ENCODE measurements around the gene THSD7B.

Gene THSD7B

DNA sequence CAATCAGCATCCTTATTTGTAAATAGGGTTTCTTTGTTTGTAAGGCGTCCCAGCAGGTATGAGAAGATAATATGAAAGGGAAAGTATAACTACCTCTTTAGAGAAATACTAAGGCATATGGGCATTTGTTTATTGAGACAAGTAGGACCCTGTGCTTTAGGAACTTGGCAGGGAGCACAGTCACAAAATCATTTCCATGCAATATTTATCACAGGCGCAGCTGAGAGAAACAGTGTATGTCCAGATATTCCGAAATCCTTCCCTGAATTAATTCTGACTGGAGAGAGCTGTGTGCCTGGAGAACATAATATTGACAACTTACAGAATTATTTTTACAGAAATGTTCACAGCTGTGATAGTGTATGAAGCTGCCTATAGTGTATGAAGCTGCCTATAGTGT, 416.7 kb downstream of the THSD7B start:
- H3K4me3 ChIP-seq: no peak overlapping the region
- H3K27ac ChIP-seq: no peak overlapping the region
- peaks cover 4% of the 10 kb centered on the region; the same call in 1 of the 2 replicates for H3K9me3 ChIP-seq
- no peaks in the 10 kb centered on the region for H3K36me3 ChIP-seq
- H3K9ac ChIP-seq: no peak overlapping the region
- H3K4me1 ChIP-seq: 0 out of 2 replicates have a peak, but pooled peaks cover under 1% of the 10 kb centered on the region
- no peaks in the 10 kb centered on the region; the same call in 1 of the 2 replicates for H3K27me3 ChIP-seq
- TF ChIP-seq Cebpa-rat (IDR thresholded peaks at IDR 0.05): no peak
- H4K20me1 ChIP-seq: no peaks in the 10 kb centered on the region
- H3K4me2 ChIP-seq: no peak overlapping the region

DNA sequence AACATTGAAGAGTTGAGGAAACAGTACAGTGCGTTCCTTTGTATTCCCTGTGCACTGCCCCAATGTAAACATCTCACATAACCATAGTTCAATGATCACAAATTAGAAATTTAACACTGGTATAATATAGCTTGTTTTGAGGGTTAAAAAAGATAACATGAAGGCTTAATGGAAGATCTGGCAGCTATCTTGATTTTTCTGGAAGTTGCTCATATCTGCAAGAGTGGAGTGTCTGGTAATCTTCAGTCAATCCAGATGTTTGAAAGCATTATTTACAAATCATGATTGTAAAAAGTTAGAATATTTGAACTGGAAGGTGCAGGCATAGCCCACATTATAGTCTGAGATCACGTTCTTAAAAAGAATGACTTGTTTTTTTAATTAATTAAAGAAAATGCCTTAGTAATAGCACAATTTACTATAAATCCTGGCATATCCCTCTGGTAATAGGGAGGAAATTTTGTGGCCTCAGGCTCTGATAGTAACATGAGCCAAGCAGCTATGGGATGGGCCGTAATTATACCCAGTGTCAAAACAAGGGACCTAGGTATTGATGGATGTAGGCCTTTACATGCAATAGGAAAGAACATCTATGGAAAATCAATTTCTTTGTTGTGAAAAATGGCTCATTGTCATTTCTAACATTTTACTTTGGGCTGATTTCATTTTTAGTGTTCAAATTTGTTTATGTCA, 418.0 kb downstream of the THSD7B start:
- Histone ChIP-seq H3K4me2 (no peak overlapping the region), H3K27me3 (no peaks in the 10 kb centered on the region; the same call in 1 of the 2 replicates), H3K9ac (no peak overlapping the region), H3K27ac (no peak overlapping the region), H3K4me1 (0 out of 2 replicates have a peak, but pooled peaks cover 4% of the 10 kb centered on the region), H3K4me3 (no peak overlapping the region), H3K9me3 (peaks cover 4% of the 10 kb centered on the region; the same call in 1 of the 2 replicates), H4K20me1 (no peaks in the 10 kb centered on the region), H3K36me3 (no peaks in the 10 kb centered on the region)
- no peak for TF ChIP-seq Cebpa-rat (IDR thresholded peaks at IDR 0.05)

DNA sequence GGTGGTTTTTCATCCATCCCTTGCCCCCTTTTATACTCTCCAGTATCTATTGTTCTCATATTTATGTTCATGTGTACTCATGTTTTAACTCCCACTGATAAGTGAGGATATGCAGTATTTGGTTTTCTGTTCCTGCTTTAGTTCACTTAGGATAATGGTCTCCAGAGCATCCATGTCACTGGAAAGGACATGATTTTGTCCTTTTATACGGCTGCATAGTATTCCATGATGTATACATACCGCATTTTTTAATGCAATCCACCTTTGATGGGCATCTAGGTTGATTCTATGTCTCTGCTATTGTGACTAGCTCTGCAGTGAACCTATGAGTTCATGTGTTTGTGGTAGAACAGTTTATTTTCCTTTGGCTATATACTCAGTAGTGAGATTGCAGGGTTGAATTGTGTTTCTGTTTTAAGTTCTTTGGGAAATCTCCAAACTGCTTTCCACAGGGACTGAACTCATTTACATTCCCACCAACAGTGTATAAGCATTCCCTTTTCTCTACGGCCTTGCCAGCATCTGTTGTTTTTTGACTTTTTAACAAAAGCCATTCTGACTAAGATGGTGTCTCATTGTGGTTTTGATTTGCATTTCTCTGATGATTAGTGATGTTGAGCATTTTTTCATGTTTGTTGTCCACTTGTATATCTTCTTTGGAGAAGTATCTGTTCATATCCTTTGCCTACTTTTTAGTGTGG, 420.2 kb downstream of the THSD7B start:
- H3K27me3 ChIP-seq: no peaks in the 10 kb centered on the region; the same call in 1 of the 2 replicates
- peaks cover 4% of the 10 kb centered on the region; the same call in 1 of the 2 replicates for H3K9me3 ChIP-seq
- no peak overlapping the region for H3K4me3 ChIP-seq
- no peaks in the 10 kb centered on the region for H4K20me1 ChIP-seq
- H3K27ac ChIP-seq: no peak overlapping the region
- H3K36me3 ChIP-seq: no peaks in the 10 kb centered on the region
- 0 out of 2 replicates have a peak, but pooled peaks cover 4% of the 10 kb centered on the region for H3K4me1 ChIP-seq
- no peak for TF ChIP-seq Cebpa-rat (IDR thresholded peaks at IDR 0.05)
- H3K9ac ChIP-seq: no peak overlapping the region
- no peak overlapping the region for H3K4me2 ChIP-seq

DNA sequence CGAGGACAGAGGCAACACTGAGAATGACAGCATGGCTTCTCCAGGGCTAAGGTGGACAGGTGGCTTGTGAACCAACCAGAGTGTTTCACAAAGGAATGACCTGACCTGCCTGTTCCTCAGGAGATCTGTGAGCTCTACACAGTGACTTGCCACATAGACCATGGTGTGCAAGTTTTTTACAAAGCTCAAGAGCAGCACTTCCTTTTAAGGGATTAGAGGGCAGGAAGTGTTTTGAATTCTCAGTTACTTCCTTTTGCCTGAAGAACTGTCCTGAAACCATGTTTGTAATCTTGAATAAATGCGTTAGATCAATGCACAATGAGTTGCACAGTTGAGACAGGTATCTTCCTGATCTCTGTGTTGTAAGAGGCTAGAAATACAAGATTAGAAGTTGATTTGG, 421.9 kb downstream of the THSD7B start:
- Histone ChIP-seq H3K27me3 (no peaks in the 10 kb centered on the region; the same call in 1 of the 2 replicates), H3K9me3 (peaks cover 4% of the 10 kb centered on the region; the same call in 1 of the 2 replicates), H3K27ac (no peak overlapping the region), H3K9ac (no peak overlapping the region), H3K4me1 (0 out of 2 replicates have a peak, but pooled peaks cover 4% of the 10 kb centered on the region), H4K20me1 (no peaks in the 10 kb centered on the region), H3K36me3 (no peaks in the 10 kb centered on the region), H3K4me2 (no peak overlapping the region), H3K4me3 (no peak overlapping the region)
- TF ChIP-seq Cebpa-rat (IDR thresholded peaks at IDR 0.05): no peak

DNA sequence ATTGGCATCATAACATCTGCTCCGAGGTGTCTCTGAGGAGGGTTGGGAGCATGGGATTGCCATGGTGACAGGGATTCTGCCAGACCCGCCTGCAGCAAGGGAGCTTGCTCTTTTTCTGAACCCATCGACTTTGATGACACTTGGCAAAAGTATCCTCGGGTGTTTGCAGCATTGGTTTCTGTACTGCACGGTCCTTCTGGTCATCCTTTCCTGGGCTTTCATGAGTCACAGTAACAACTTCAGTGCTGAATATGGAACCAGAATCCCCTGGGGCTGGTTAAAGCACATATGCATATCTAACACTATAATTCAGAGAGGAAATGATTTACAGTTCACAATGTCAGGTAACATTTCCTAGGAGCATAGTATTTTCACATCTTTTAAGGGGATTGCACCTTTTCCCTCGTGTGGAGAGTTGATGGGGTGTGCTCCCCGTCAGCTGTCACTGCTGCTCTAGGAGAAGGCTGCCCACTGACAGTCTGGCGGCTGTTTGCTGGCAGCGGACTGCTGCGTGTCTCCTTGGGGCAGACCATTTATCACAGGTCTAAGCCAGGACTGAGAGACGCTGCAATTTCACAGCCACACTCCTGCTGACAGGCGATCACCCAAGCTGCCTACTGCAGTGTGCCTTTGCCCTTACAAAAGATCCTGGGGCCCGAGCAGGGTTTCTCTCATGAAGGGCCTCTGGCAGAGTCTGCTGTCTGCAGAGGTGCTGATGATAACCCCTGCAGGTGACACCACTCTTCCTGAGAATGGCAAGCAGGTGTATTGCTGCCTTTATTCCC, 425.3 kb downstream of the THSD7B start:
- Histone ChIP-seq H3K4me3 (no peak overlapping the region), H3K4me2 (no peak overlapping the region), H3K9me3 (peaks cover under 1% of the 10 kb centered on the region; the same call in 1 of the 2 replicates), H3K27me3 (no peaks in the 10 kb centered on the region), H3K27ac (no peak overlapping the region), H4K20me1 (no peaks in the 10 kb centered on the region), H3K9ac (no peak overlapping the region), H3K4me1 (0 out of 2 replicates have a peak, but pooled peaks cover 4% of the 10 kb centered on the region), H3K36me3 (no peaks in the 10 kb centered on the region)
- TF ChIP-seq Cebpa-rat (IDR thresholded peaks at IDR 0.05): no peak

DNA sequence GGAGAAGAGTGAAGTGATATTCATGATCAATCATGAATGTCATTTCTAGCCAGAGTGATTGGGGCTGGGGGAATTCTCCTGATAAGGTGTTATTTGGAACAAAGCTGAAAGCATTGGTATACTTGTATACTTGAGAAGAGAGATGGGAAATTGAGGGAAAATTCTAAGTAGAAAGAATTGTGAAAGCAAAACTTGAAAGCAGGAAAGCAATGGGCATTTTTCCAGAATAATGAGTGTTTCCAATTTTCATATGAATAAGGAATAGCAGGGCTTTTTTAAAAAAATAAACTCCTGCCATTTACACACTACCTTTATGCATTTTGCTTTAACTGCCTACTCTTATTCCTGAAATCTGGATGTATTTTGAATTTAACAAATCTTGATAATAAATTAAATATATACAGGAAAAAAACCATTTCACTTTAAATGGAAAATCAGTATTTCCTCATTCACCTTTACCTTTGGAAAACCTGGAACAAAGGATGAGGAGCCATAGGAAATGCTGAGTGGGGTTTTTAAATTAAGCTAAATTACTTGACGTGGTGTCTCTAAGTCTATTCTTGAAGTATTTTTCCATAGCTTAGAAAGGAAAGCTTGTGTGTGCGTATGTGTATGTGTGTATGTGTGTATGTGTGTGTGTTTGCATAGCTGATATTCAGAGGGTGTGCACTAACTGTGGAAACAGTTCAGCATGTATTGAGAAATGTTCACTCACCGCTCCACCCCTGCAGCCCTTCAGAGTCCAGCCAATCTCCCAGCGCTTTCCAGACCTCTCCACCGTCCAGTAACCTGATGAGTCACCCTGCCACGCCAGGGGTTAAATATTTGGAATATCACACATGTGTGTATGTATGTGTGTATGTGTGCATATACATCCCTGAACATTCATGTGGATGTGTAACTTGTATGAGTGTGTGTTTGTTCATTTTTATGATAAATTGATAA, 427.3 kb downstream of the THSD7B start:
- Histone ChIP-seq H3K4me2 (no peak overlapping the region), H3K4me1 (no peaks in the 10 kb centered on the region), H3K27me3 (no peaks in the 10 kb centered on the region), H3K27ac (no peak overlapping the region), H3K4me3 (no peak overlapping the region), H4K20me1 (no peaks in the 10 kb centered on the region), H3K9me3 (no peaks in the 10 kb centered on the region), H3K36me3 (no peaks in the 10 kb centered on the region), H3K9ac (no peak overlapping the region)
- TF ChIP-seq Cebpa-rat (IDR thresholded peaks at IDR 0.05): no peak

DNA sequence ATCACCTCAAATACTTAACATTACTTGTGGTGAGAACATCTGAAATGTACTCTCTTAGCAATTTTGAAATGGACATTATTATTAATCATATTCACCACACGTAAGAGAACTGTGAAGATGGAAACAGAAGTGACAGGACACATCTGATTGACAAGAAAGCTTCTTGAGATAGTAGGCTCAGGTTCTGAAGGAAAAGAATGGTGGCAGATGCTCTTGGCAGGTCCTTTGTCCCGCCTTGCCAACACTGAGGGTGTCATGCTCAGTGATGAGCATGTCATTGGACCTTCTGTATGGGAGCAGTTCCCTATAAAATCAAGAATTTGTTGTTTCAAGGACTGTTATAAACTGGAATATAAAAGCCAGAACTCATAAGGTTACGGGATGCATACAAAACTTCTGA, 428.1 kb downstream of the THSD7B start:
- H3K4me2 ChIP-seq: no peak overlapping the region
- H4K20me1 ChIP-seq: no peaks in the 10 kb centered on the region
- H3K4me1 ChIP-seq: no peaks in the 10 kb centered on the region
- no peaks in the 10 kb centered on the region for H3K27me3 ChIP-seq
- TF ChIP-seq Cebpa-rat (IDR thresholded peaks at IDR 0.05): no peak
- H3K9me3 ChIP-seq: no peaks in the 10 kb centered on the region
- H3K27ac ChIP-seq: no peak overlapping the region
- no peak overlapping the region for H3K4me3 ChIP-seq
- no peaks in the 10 kb centered on the region for H3K36me3 ChIP-seq
- H3K9ac ChIP-seq: no peak overlapping the region

DNA sequence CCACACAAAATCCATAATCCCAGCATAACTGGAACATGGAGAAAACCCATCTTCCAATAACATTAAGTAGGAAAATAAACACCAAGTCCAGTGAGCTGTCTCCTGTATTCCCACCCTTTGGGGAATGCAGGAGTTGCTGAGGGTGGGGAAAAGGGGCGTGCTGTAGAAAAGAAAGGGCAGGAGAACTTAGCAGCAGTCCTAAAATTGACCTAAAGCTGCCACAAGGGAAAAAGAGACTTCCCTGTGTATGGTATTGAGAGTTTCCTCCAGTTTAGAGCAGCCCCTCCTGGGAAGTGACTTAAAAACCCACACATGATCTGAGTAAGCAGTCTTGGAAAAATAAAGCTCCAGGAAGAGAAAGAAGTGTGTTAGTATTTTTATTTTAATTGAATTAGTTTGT, 428.8 kb downstream of the THSD7B start:
- Histone ChIP-seq H3K9me3 (no peaks in the 10 kb centered on the region), H4K20me1 (no peaks in the 10 kb centered on the region), H3K36me3 (no peaks in the 10 kb centered on the region), H3K4me3 (no peak overlapping the region), H3K4me1 (no peaks in the 10 kb centered on the region), H3K27ac (no peak overlapping the region), H3K9ac (no peak overlapping the region), H3K27me3 (no peaks in the 10 kb centered on the region), H3K4me2 (no peak overlapping the region)
- no peak for TF ChIP-seq Cebpa-rat (IDR thresholded peaks at IDR 0.05)

DNA sequence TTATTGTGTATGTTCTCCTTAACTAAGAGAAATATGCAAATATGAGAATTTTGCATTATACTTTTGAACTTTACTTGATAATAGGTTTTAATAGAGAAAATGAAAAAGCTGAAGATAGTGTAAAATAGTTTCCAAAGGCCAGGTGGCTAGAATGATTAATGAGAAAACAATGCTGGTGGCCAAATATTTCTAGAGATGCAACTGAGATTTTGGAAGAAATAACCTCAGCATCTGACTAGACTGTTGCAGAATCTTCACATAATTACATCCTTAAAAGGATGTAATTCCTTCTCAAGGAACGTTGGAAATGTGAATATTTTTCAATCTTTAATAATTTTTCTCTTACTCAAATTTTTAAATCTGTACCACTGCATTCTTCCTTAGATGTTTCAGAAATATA, 434.4 kb downstream of the THSD7B start:
- Histone ChIP-seq H3K36me3 (no peaks in the 10 kb centered on the region), H3K4me3 (no peak overlapping the region), H3K4me2 (no peak overlapping the region), H4K20me1 (no peaks in the 10 kb centered on the region), H3K9ac (no peak overlapping the region), H3K27me3 (no peaks in the 10 kb centered on the region), H3K9me3 (no peaks in the 10 kb centered on the region), H3K4me1 (no peaks in the 10 kb centered on the region), H3K27ac (no peak overlapping the region)
- no peak for TF ChIP-seq Cebpa-rat (IDR thresholded peaks at IDR 0.05)
